IPS-18c (cell line): ENCODE measurements around the gene SFXN2.
"Not testable (repeated sequence)": the region's sequence is repeated elsewhere in the genome, so short reads cannot be mapped to it uniquely, and the experiment has no call there.

ENCODE experiments used
- H3K4me3 ChIP-seq: 2 replicates; pipeline ENCODE4 v1.7.0; 2013; ENCODE audit warnings: low read depth, mild to moderate bottlenecking, low read length, moderate library complexity; ENCODE audit not compliant: insufficient read depth
- H3K9me3 ChIP-seq: one replicate; pipeline ENCODE4 v1.6.1; 2013; ENCODE audit warnings: mild to moderate bottlenecking, low read length, moderate library complexity; ENCODE audit not compliant: control insufficient read depth, insufficient read depth

The SFXN2 gene

GRCh38 chr10:102712089-102712488 lies 2.3 kb upstream of the SFXN2 start:
- Histone ChIP-seq H3K4me3 (no peak overlapping the region), H3K9me3 (peaks cover 2% of the 10 kb centered on the region)

- Histone ChIP-seq H3K4me3 (peak overlapping the region; percentile 99), H3K9me3 (peaks cover 2% of the 10 kb centered on the region)
Measured at GRCh38 chr10:102712843-102713538, 1.4 kb upstream of the SFXN2 start.

GRCh38 chr10:102713539-102713813 lies 960 bp upstream of the SFXN2 start:
- peaks cover 2% of the 10 kb centered on the region for H3K9me3 ChIP-seq
- peak overlapping the region; percentile 99 for H3K4me3 ChIP-seq

- Histone ChIP-seq H3K9me3 (peaks cover 2% of the 10 kb centered on the region), H3K4me3 (peak within 1 kb of the TSS; percentile 99)
Measured at GRCh38 chr10:102713814-102714620, 419 bp upstream of the SFXN2 start, which contains the start of gene ARL3. Gene ARL3 (minus strand): TSS chr10:102714397. CDS start chr10:102714275, 122 bp downstream.

- Histone ChIP-seq H3K4me3 (no peak overlapping the region; the same call in 1 of the 2 replicates), H3K9me3 (no peaks in the 10 kb centered on the region)
Measured at GRCh38 chr10:102715880-102716279, 1.4 kb downstream of the SFXN2 start.

- not testable (repeated sequence) for H3K9me3 ChIP-seq, H3K4me3 ChIP-seq
Measured at GRCh38 chr10:102716900-102717565, 2.6 kb downstream of the SFXN2 start.

- Histone ChIP-seq H3K4me3 (no peak overlapping the region), H3K9me3 (no peaks in the 10 kb centered on the region)
Measured at GRCh38 chr10:102718220-102718619, 3.8 kb downstream of the SFXN2 start.

- Histone ChIP-seq H3K9me3 (no peaks in the 10 kb centered on the region), H3K4me3 (no peak overlapping the region)
Measured at GRCh38 chr10:102720337-102720736, 5.9 kb downstream of the SFXN2 start.

GRCh38 chr10:102720775-102721301 lies 6.4 kb downstream of the SFXN2 start:
- Histone ChIP-seq H3K9me3 (no peaks in the 10 kb centered on the region), H3K4me3 (no peak overlapping the region)

- Histone ChIP-seq H3K9me3 (no peaks in the 10 kb centered on the region), H3K4me3 (no peak overlapping the region)
Measured at GRCh38 chr10:102721954-102722353, 7.5 kb downstream of the SFXN2 start.

- no peaks in the 10 kb centered on the region for H3K9me3 ChIP-seq
- H3K4me3 ChIP-seq, result no peak overlapping the region
Measured at GRCh38 chr10:102723989-102724388, 9.6 kb downstream of the SFXN2 start.

GRCh38 chr10:102726274-102726673 lies 11.8 kb downstream of the SFXN2 start:
- H3K9me3 ChIP-seq, result no peaks in the 10 kb centered on the region

GRCh38 chr10:102727037-102727818 lies 12.8 kb downstream of the SFXN2 start:
- H3K9me3 ChIP-seq, result no peaks in the 10 kb centered on the region
- H3K4me3 ChIP-seq, result no peak overlapping the region

More at GRCh38 chr10:102726274-102726673, 11.8 kb downstream of the SFXN2 start:
- H3K4me3 ChIP-seq, result no peak overlapping the region

GRCh38 chr10:102729029-102730026 lies 14.9 kb downstream of the SFXN2 start:
- Histone ChIP-seq H3K4me3 (no peak overlapping the region), H3K9me3 (no peaks in the 10 kb centered on the region)

GRCh38 chr10:102731222-102731800 lies 16.9 kb downstream of the SFXN2 start:
- H3K9me3 ChIP-seq, result no peaks in the 10 kb centered on the region
- no peak overlapping the region for H3K4me3 ChIP-seq

GRCh38 chr10:102732661-102733060 lies 18.2 kb downstream of the SFXN2 start:
- Histone ChIP-seq H3K9me3 (no peaks in the 10 kb centered on the region), H3K4me3 (no peak overlapping the region)
